Osteoblast (primary cell): ENCODE results near the gene NQO1. TPM values are rescaled to one million over a fixed set of nuclear protein-coding genes. Genes with fewer than 3 reads are reported as not detected.

Experiments used
- DNase-seq: peaks from one replicate; pipeline ENCODE4 v3.0.0; 2011; ENCODE audit warnings: low spot score, mixed read lengths; ENCODE audit not compliant: insufficient read length; ENCODE audit errors: missing footprints
- H2AFZ ChIP-seq: 2 replicates; pipeline ENCODE4 v1.6.0; 2011; ENCODE audit warnings: mild to moderate bottlenecking, low read length
- H3K27ac ChIP-seq: 2 replicates; pipeline ENCODE4 v1.5.1; 2011; ENCODE audit warnings: mild to moderate bottlenecking, low read depth, low read length, moderate library complexity
- H3K27me3 ChIP-seq: 2 replicates; pipeline ENCODE4 v1.6.0; 2012; ENCODE audit warnings: mild to moderate bottlenecking, control low read depth, inconsistent platforms, low read length, moderate library complexity; ENCODE audit not compliant: insufficient read depth
- H3K36me3 ChIP-seq: 2 replicates; pipeline ENCODE4 v1.5.1; 2011; ENCODE audit warnings: mild to moderate bottlenecking, low read length, control low read depth, moderate library complexity; ENCODE audit not compliant: insufficient read depth
- H3K4me1 ChIP-seq: 2 replicates; pipeline ENCODE4 v1.5.1; 2011; ENCODE audit warnings: mild to moderate bottlenecking, low read length, control low read depth, moderate library complexity; ENCODE audit not compliant: insufficient read depth
- H3K4me2 ChIP-seq: 2 replicates; pipeline ENCODE4 v1.6.0; 2011; ENCODE audit warnings: mild to moderate bottlenecking, low read length; ENCODE audit not compliant: insufficient read depth
- H3K4me3 ChIP-seq: fragments of 200-600 bp; sonication (generic); 3 replicates; pipeline ENCODE4 v1.5.1; 2012; ENCODE audit warnings: mild to moderate bottlenecking, low read length, inconsistent platforms; ENCODE audit not compliant: insufficient read depth
- H3K79me2 ChIP-seq: 2 replicates; pipeline ENCODE4 v1.6.0; 2012; ENCODE audit warnings: mild to moderate bottlenecking, low read length, control low read depth, inconsistent platforms; ENCODE audit not compliant: insufficient read depth
- H3K9me3 ChIP-seq: 2 replicates; pipeline ENCODE4 v1.5.1; 2011; ENCODE audit warnings: low read depth, low read length, control low read depth
- H4K20me1 ChIP-seq: 2 replicates; pipeline ENCODE4 v1.6.0; 2012; ENCODE audit warnings: mild to moderate bottlenecking, low read length, control low read depth; ENCODE audit not compliant: insufficient read depth
- total RNA-seq: library from RNA; depleted of rRNA; stranded (reverse); fragments of >200 nt; gene quantifications from 2 replicates; pipeline ENCODE4 v1.2.3, GENCODE V29; 2012
- TF ChIP-seq, protein P1 (sequence below): IDR thresholded peaks from 2 replicates; pipeline ENCODE4 v1.5.1; 2011; ENCODE audit warnings: mild to moderate bottlenecking, low read depth, low read length, moderate library complexity; ENCODE audit errors: extremely low read depth

NQO1 gene
- total RNA-seq, 1 donor = 327 TPM

DNA sequence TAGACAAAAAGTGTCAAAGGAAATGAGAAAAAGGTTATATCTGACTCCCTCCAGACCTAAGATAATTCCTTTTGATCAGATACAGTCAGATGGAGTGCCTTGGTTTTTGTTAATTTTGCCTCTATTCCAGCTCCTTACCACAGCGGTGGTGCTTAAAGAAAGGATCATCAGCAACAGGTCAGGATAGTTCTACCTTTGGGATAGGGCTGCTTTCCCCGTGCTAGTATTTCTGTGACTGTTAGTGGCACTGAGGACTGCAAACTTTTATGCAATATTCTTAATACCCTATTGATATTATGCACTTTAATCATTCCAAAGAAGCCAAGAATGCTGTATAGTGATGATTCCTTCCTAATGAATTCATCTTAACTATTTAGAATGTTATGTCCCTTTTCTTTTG, 24.5 kb downstream of the NQO1 start:
- no peak for DNase-seq
- peaks cover 23% of the 10 kb centered on the region for H3K36me3 ChIP-seq
- no peak overlapping the region for H3K27ac ChIP-seq
- H4K20me1 ChIP-seq = no peaks in the 10 kb centered on the region
- H3K79me2 ChIP-seq = peaks cover 22% of the 10 kb centered on the region
- H3K9me3 ChIP-seq = no peaks in the 10 kb centered on the region
- H3K4me2 ChIP-seq = no peak overlapping the region
- TF ChIP-seq, protein P1, sequence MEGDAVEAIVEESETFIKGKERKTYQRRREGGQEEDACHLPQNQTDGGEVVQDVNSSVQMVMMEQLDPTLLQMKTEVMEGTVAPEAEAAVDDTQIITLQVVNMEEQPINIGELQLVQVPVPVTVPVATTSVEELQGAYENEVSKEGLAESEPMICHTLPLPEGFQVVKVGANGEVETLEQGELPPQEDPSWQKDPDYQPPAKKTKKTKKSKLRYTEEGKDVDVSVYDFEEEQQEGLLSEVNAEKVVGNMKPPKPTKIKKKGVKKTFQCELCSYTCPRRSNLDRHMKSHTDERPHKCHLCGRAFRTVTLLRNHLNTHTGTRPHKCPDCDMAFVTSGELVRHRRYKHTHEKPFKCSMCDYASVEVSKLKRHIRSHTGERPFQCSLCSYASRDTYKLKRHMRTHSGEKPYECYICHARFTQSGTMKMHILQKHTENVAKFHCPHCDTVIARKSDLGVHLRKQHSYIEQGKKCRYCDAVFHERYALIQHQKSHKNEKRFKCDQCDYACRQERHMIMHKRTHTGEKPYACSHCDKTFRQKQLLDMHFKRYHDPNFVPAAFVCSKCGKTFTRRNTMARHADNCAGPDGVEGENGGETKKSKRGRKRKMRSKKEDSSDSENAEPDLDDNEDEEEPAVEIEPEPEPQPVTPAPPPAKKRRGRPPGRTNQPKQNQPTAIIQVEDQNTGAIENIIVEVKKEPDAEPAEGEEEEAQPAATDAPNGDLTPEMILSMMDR = no peak
- peaks cover 14% of the 10 kb centered on the region for H3K4me1 ChIP-seq
- H2AFZ ChIP-seq = no peak overlapping the region
- no peak overlapping the region for H3K4me3 ChIP-seq
- H3K27me3 ChIP-seq = no peaks in the 10 kb centered on the region

DNA sequence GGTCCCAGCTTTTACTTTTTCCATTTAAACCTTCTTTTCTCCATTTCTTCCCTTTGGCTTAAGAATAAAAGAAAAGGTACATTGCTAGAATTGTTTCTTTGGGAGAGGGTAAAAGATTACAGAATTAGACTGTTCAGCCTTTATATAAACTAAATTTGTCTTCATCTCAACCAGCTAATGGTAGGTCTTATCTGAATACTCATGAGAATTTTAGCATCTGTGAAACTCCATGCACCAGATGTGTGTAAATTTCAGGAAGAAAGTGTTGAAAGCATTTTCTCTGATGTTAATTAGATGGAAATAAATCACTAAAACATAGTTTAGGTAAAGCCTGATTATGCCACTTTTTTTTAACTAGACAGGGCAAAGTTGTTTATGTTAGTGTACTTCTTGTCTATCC, 24.9 kb downstream of the NQO1 start:
- TF ChIP-seq, protein P1 = no peak
- H3K4me3 ChIP-seq = no peak overlapping the region
- no peak for DNase-seq
- H3K4me2 ChIP-seq = no peak overlapping the region
- H3K27ac ChIP-seq = no peak overlapping the region
- no peaks in the 10 kb centered on the region for H4K20me1 ChIP-seq
- no peaks in the 10 kb centered on the region for H3K27me3 ChIP-seq
- H3K79me2 ChIP-seq = peaks cover 22% of the 10 kb centered on the region
- H3K9me3 ChIP-seq = no peaks in the 10 kb centered on the region
- no peak overlapping the region for H2AFZ ChIP-seq
- peaks cover 27% of the 10 kb centered on the region for H3K36me3 ChIP-seq
- peaks cover 14% of the 10 kb centered on the region for H3K4me1 ChIP-seq

DNA sequence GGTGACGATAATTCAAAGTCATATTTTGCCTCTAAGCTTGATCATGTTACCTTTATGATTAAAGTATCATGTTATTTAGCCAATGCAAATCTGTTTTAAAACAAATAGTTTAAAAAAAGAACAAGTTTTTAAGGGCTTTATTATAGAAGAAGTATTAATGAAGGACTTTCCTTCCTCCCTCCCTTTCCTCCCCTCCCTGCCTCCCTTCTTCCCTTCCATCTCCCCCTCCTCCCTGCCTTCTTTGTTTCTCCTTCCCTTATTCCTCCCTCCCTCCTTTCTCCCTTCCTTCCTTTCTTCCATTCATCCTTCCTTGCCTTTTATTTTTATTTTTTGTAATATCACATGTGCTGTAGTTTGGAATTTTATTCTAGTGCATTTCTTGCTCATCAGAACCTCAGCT, 26.4 kb downstream of the NQO1 start:
- Histone ChIP-seq H3K4me1 (peaks cover 14% of the 10 kb centered on the region), H3K4me2 (no peak overlapping the region), H3K4me3 (no peak overlapping the region), H2AFZ (no peak overlapping the region), H3K79me2 (peaks cover 30% of the 10 kb centered on the region), H3K9me3 (no peaks in the 10 kb centered on the region), H3K27me3 (no peaks in the 10 kb centered on the region), H3K27ac (no peak overlapping the region), H3K36me3 (peaks cover 42% of the 10 kb centered on the region), H4K20me1 (no peaks in the 10 kb centered on the region)
- DNase-seq = no peak
- TF ChIP-seq, protein P1 = no peak

DNA sequence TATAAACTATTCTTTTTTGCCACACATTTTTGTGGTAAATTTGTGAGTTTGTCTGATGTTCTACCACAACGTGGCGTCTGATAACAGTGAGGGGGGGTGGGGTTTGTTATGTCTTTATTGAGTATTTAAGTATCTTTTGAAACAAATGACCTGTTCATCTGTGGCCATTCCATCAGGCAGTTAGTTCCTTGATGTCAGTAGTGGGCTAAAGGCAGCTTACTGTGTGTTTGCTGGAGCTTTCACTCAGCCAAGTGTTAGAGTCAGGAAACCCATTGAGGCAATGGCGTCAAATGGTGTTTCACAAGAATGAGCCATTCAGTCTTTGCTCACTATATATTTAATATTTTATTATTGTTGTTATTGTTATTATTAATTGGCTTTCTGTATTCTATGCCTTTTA, 28.0 kb downstream of the NQO1 start:
- H3K4me1 ChIP-seq = peaks cover 8% of the 10 kb centered on the region
- peaks cover 53% of the 10 kb centered on the region for H3K36me3 ChIP-seq
- H3K27ac ChIP-seq = no peak overlapping the region
- TF ChIP-seq, protein P1 = no peak
- H3K79me2 ChIP-seq = peaks cover 37% of the 10 kb centered on the region
- no peak overlapping the region for H3K4me2 ChIP-seq
- no peaks in the 10 kb centered on the region for H3K27me3 ChIP-seq
- H4K20me1 ChIP-seq = peaks cover 6% of the 10 kb centered on the region
- no peaks in the 10 kb centered on the region for H3K9me3 ChIP-seq
- no peak for DNase-seq
- no peak overlapping the region for H3K4me3 ChIP-seq
- no peak overlapping the region for H2AFZ ChIP-seq
